Panc1 (cell line): ENCODE results near the gene SHISA4. TPM values are rescaled to one million over a fixed set of nuclear protein-coding genes. Genes with fewer than 3 reads are reported as not detected.

Experiments used
- ATAC-seq: fragments of 200-7000 bp; cut with Tn5 transposase; 2 replicates; pipeline ENCODE4 v1.9.1; 2020; ENCODE audit warnings: mild to moderate bottlenecking, moderate library complexity
- BruUV-seq: library from RNA; stranded (reverse); fragments of 400-500 nt; replicated peaks from 2 replicates; lab custom pipeline; 2021; lab: Mats Ljungman, UMichigan
- CTCF ChIA-PET: fragments of 300-600 bp; sonication (Branson Sonifier 250); formaldehyde crosslinking; loops from one replicate; lab custom pipeline; 2022; ENCODE audit warnings: antibody characterized with exemption; lab: Charles Lee
- POLR2A ChIA-PET: fragments of 300-600 bp; sonication (Branson Sonifier 250); formaldehyde crosslinking; loops from one replicate; lab custom pipeline; 2022; ENCODE audit warnings: antibody characterized with exemption; lab: Charles Lee
- DNase-seq: peaks from one replicate; pipeline ENCODE4 v3.0.0-alpha.2; 2010; ENCODE audit warnings: low read depth, low spot score
- H3K27ac ChIP-seq: 2 replicates; pipeline ENCODE4 v1.5.1; 2011; ENCODE audit warnings: mild to moderate bottlenecking, low read length, inconsistent platforms
- H3K27me3 ChIP-seq: fragments of 200-500 bp; sonication (Bioruptor generic); 2 replicates; pipeline ENCODE4 v1.6.0; 2014; ENCODE audit warnings: low read length, inconsistent platforms; ENCODE audit not compliant: control insufficient read depth, insufficient read depth
- H3K36me3 ChIP-seq: fragments of 200-500 bp; sonication (Bioruptor generic); 2 replicates; pipeline ENCODE4 v1.5.1; 2014; ENCODE audit warnings: inconsistent platforms, mild to moderate bottlenecking, low read length, moderate library complexity; ENCODE audit not compliant: control insufficient read depth, insufficient read depth
- H3K4me1 ChIP-seq: 2 replicates; pipeline ENCODE4 v1.5.1; 2011; ENCODE audit warnings: inconsistent platforms, mild to moderate bottlenecking, low read length, moderate library complexity; ENCODE audit not compliant: control insufficient read depth, insufficient read depth
- H3K4me3 ChIP-seq, 2 experiments: 2 replicates each; pipeline ENCODE4 v1.5.1; 2011 to 2012; ENCODE audit warnings: low read depth in 2 of 2, low read length in 2 of 2, mild to moderate bottlenecking in 2 of 2, inconsistent platforms in 1 of 2, moderate library complexity in 1 of 2
- H3K9me3 ChIP-seq: fragments of 200-500 bp; sonication (Bioruptor generic); 2 replicates; pipeline ENCODE4 v1.5.1; 2014; ENCODE audit warnings: low read depth, mild to moderate bottlenecking, inconsistent platforms, low read length, moderate library complexity; ENCODE audit not compliant: control insufficient read depth, insufficient read depth
- POLR2AphosphoS5 ChIP-seq: IDR thresholded peaks from 2 replicates; pipeline ENCODE4 v1.6.1; 2012; ENCODE audit warnings: mild to moderate bottlenecking, low read depth, low read length, moderate library complexity
- SIN3A ChIP-seq: IDR thresholded peaks from 2 replicates; pipeline ENCODE4 v1.6.1; 2012; ENCODE audit warnings: low read depth, mild to moderate bottlenecking, low read length, moderate library complexity, borderline replicate concordance; ENCODE audit not compliant: insufficient read depth
- TCF7L2 ChIP-seq: IDR thresholded peaks from 2 replicates; pipeline ENCODE4 v1.6.1; 2011; ENCODE audit warnings: mild to moderate bottlenecking, low read depth, low read length, inconsistent platforms
- in situ Hi-C: cut with HindIII; loops from 2 replicates; pipeline ENCODE4 v1.10.0; 2016; ENCODE audit warnings: low sequenced_read_pairs, low pct_unique_long_range_greater_than_20kb
- intact Hi-C: fragments of 100-400 bp; cut with micrococcal nuclease; formaldehyde crosslinking; loops from one replicate; pipeline ENCODE4 v1.10.0; 2022; ENCODE audit not compliant: unreplicated experiment
- total RNA-seq: library from RNA; stranded (reverse); gene quantifications from one replicate; pipeline ENCODE4 v1.2.1, GENCODE V29; 2021; ENCODE audit not compliant: unreplicated experiment
- TF ChIP-seq, protein P1 (sequence below), 2 experiments: IDR thresholded peaks; 2 replicates each; pipeline ENCODE4 v1.6.1; 2011 to 2012; ENCODE audit warnings: low read depth in 2 of 2, control low read depth in 1 of 2, low read length in 1 of 2, mild to moderate bottlenecking in 1 of 2, moderate library complexity in 1 of 2; ENCODE audit not compliant: insufficient read depth in 1 of 2
- TF ChIP-seq, protein P2 (sequence below): fragments of 450-650 bp; IDR thresholded peaks from 2 replicates; pipeline ENCODE4 v1.5.1; 2017; ENCODE audit warnings: mild to moderate bottlenecking

SHISA4 gene
- total RNA-seq, 1 experiment from 2014 or later, result 38.2 TPM

DNA sequence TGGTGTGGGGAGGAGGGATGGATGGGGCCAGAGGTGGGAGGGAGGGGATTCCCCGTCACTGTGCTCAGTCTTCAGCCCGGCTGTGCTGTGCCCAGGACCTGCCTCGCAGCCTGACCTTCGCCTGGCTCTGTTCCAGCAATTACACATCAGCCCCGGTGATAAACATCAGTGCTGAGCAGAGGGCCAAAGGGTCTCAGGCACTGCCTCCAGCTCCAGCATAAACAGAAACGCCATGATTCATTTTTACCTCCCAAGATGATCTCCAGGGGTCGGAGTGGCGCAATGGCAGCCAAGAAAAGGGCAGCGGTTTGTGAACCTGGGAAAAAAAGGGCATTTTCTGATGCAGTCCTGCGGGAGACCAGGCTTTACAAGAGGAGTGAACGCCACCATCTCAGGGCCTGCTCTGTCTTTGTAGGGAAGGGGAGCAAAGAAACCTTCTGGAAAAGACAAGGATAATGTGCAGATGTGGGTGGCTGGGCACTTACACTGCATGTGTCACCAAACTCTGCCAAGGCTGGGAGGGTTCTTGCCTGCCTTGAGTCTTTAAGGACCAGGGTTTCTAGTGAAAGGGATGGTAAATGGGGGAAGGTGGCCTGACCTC lies 28.1 kb downstream of the SHISA4 start:
- CTCF ChIA-PET, result no interaction called here
- intact Hi-C loops, result no loop called here

DNA sequence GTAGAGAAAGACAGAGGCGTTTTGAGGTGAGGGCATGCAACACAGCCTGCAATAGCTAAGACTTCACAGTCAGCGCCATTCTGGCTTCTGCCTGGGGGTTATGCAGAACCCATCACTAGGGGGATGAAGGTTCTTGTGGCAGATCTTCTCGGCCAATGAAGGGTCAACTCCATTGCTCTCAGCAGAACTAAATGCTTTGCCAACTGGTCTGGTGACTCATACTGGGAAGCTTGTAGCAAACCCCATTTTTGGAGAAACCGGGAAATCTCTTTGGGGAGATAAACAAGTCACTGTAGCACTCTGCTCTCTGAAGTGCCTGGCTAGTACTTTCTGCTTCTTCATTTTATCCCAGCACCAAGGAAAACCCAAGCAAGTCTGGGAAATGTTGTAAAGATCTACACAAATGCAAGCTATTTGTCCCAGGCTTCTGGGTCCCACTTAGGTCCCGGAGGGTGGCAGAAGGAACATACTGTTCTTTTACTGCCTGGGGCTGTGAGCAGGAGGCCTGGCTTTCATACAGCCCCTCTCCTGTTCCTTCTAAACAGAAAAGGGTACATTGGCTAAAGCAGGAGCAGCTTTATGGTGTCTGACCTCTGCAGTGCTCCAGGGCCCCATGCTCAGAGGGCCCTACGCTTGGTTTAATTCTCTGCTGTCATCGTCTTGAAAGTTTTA lies 28.8 kb downstream of the SHISA4 start:
- no peak overlapping the region for H3K4me3 ChIP-seq
- CTCF ChIA-PET, result interaction anchor here (0.5 kb wide), 1 partner anchor 166 kb away, joined by 9 read pairs; no protein-coding TSS in a partner anchor

More for the DNA sequence above, 28.1 kb downstream of the SHISA4 start:
- no peak overlapping the region for H3K27ac ChIP-seq
- no peak overlapping the region for H3K4me3 ChIP-seq
- no peaks in the 10 kb centered on the region for H3K9me3 ChIP-seq
- POLR2A ChIA-PET, result interaction anchor here (0.6 to 0.7 kb wide), 2 partner anchors 19 to 865 kb away, joined by 5 read pairs; no protein-coding TSS in a partner anchor
- TF ChIP-seq, protein P1, sequence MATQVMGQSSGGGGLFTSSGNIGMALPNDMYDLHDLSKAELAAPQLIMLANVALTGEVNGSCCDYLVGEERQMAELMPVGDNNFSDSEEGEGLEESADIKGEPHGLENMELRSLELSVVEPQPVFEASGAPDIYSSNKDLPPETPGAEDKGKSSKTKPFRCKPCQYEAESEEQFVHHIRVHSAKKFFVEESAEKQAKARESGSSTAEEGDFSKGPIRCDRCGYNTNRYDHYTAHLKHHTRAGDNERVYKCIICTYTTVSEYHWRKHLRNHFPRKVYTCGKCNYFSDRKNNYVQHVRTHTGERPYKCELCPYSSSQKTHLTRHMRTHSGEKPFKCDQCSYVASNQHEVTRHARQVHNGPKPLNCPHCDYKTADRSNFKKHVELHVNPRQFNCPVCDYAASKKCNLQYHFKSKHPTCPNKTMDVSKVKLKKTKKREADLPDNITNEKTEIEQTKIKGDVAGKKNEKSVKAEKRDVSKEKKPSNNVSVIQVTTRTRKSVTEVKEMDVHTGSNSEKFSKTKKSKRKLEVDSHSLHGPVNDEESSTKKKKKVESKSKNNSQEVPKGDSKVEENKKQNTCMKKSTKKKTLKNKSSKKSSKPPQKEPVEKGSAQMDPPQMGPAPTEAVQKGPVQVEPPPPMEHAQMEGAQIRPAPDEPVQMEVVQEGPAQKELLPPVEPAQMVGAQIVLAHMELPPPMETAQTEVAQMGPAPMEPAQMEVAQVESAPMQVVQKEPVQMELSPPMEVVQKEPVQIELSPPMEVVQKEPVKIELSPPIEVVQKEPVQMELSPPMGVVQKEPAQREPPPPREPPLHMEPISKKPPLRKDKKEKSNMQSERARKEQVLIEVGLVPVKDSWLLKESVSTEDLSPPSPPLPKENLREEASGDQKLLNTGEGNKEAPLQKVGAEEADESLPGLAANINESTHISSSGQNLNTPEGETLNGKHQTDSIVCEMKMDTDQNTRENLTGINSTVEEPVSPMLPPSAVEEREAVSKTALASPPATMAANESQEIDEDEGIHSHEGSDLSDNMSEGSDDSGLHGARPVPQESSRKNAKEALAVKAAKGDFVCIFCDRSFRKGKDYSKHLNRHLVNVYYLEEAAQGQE (IDR thresholded peaks at IDR 0.05; ENCODE audit: insufficient read depth in 1 of 2, low read depth in 2 of 2, low read length in 1 of 2), result no peak
- no peak for TF ChIP-seq POLR2AphosphoS5
- BruUV-seq, result no TSS peak
- ATAC-seq (peak; percentile 50), DNase-seq (no peak)
- H3K36me3 ChIP-seq, result no peaks in the 10 kb centered on the region
- H3K4me1 ChIP-seq, result no peaks in the 10 kb centered on the region
- H3K27me3 ChIP-seq, result no peaks in the 10 kb centered on the region
- in situ Hi-C loops, result no loop called here

More for the DNA sequence above, 28.8 kb downstream of the SHISA4 start:
- intact Hi-C loops (no loop called here), in situ Hi-C loops (no loop called here)
- POLR2A ChIA-PET, result no interaction called here
- H3K27ac ChIP-seq, result no peak overlapping the region
- no TSS peak for BruUV-seq
- no peaks in the 10 kb centered on the region for H3K36me3 ChIP-seq
- H3K27me3 ChIP-seq, result no peaks in the 10 kb centered on the region
- no peaks in the 10 kb centered on the region for H3K4me1 ChIP-seq
- H3K9me3 ChIP-seq, result no peaks in the 10 kb centered on the region
- no peak for TF ChIP-seq POLR2AphosphoS5
- TF ChIP-seq SIN3A, result no peak
- TF ChIP-seq, protein P2, sequence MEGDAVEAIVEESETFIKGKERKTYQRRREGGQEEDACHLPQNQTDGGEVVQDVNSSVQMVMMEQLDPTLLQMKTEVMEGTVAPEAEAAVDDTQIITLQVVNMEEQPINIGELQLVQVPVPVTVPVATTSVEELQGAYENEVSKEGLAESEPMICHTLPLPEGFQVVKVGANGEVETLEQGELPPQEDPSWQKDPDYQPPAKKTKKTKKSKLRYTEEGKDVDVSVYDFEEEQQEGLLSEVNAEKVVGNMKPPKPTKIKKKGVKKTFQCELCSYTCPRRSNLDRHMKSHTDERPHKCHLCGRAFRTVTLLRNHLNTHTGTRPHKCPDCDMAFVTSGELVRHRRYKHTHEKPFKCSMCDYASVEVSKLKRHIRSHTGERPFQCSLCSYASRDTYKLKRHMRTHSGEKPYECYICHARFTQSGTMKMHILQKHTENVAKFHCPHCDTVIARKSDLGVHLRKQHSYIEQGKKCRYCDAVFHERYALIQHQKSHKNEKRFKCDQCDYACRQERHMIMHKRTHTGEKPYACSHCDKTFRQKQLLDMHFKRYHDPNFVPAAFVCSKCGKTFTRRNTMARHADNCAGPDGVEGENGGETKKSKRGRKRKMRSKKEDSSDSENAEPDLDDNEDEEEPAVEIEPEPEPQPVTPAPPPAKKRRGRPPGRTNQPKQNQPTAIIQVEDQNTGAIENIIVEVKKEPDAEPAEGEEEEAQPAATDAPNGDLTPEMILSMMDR, result no peak
- no peak for TF ChIP-seq TCF7L2
- TF ChIP-seq, protein P1 (IDR thresholded peaks at IDR 0.05; ENCODE audit: insufficient read depth in 1 of 2, low read depth in 2 of 2, low read length in 1 of 2), result no peak
- DNase-seq (no peak), ATAC-seq (peak; percentile 24; the same call in 1 of the 2 replicates)
